HEK293 (cell line): ENCODE data around the gene FUCA1.

ENCODE experiments used
- ZNF202 ChIP-seq: fragments of 450-650 bp; formaldehyde crosslinking; IDR thresholded peaks from 2 replicates; pipeline ENCODE4 v1.5.1; 2016; ENCODE audit warnings: missing biosample characterization, missing genetic modification characterization, borderline replicate concordance
- ZNF660 ChIP-seq: fragments of 450-650 bp; IDR thresholded peaks from 2 replicates; pipeline ENCODE4 v1.5.1; 2018; ENCODE audit warnings: missing biosample characterization, mild to moderate bottlenecking, missing genetic modification characterization
- TF ChIP-seq, protein P1 (sequence below): fragments of 450-650 bp; formaldehyde crosslinking; IDR thresholded peaks from 2 replicates; pipeline ENCODE4 v1.5.1; 2016; ENCODE audit warnings: missing biosample characterization, missing genetic modification characterization
- TF ChIP-seq, protein P2 (sequence below): fragments of 450-650 bp; formaldehyde crosslinking; IDR thresholded peaks from 2 replicates; pipeline ENCODE4 v1.5.1; 2016; ENCODE audit warnings: missing biosample characterization, missing genetic modification characterization

DNA sequence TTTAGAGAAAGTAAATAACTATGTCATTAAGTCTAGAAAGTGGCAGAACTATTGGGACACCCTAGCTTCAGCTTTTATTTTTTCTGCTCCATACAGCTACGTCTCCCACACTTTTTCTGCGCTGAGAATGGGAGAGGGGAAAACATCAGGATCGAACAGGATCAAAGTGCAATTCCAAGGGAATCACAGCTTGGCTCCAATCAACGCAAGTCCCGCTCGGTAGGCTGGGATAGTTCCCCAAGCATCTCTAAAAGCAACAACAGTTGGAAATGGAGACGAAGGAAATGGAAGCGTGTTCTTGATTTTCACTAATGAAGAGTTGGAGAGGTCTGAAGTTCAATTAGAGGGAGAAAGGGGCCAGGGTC lies 43.4 kb downstream of the FUCA1 start:
- TF ChIP-seq ZNF202 (no peak), ZNF660 (tag by site-specific recombination) (no peak)
- TF ChIP-seq, protein P1, sequence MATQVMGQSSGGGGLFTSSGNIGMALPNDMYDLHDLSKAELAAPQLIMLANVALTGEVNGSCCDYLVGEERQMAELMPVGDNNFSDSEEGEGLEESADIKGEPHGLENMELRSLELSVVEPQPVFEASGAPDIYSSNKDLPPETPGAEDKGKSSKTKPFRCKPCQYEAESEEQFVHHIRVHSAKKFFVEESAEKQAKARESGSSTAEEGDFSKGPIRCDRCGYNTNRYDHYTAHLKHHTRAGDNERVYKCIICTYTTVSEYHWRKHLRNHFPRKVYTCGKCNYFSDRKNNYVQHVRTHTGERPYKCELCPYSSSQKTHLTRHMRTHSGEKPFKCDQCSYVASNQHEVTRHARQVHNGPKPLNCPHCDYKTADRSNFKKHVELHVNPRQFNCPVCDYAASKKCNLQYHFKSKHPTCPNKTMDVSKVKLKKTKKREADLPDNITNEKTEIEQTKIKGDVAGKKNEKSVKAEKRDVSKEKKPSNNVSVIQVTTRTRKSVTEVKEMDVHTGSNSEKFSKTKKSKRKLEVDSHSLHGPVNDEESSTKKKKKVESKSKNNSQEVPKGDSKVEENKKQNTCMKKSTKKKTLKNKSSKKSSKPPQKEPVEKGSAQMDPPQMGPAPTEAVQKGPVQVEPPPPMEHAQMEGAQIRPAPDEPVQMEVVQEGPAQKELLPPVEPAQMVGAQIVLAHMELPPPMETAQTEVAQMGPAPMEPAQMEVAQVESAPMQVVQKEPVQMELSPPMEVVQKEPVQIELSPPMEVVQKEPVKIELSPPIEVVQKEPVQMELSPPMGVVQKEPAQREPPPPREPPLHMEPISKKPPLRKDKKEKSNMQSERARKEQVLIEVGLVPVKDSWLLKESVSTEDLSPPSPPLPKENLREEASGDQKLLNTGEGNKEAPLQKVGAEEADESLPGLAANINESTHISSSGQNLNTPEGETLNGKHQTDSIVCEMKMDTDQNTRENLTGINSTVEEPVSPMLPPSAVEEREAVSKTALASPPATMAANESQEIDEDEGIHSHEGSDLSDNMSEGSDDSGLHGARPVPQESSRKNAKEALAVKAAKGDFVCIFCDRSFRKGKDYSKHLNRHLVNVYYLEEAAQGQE (tag by site-specific recombination), result no peak
- TF ChIP-seq, protein P2, sequence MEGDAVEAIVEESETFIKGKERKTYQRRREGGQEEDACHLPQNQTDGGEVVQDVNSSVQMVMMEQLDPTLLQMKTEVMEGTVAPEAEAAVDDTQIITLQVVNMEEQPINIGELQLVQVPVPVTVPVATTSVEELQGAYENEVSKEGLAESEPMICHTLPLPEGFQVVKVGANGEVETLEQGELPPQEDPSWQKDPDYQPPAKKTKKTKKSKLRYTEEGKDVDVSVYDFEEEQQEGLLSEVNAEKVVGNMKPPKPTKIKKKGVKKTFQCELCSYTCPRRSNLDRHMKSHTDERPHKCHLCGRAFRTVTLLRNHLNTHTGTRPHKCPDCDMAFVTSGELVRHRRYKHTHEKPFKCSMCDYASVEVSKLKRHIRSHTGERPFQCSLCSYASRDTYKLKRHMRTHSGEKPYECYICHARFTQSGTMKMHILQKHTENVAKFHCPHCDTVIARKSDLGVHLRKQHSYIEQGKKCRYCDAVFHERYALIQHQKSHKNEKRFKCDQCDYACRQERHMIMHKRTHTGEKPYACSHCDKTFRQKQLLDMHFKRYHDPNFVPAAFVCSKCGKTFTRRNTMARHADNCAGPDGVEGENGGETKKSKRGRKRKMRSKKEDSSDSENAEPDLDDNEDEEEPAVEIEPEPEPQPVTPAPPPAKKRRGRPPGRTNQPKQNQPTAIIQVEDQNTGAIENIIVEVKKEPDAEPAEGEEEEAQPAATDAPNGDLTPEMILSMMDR (tag by site-specific recombination), result no peak
